Measurements from ENCODE around the gene FEM1A. TPM values are rescaled to one million over a fixed set of nuclear protein-coding genes. Genes with fewer than 3 reads are reported as not detected.
A peak's percentile ranks its signal among the peaks of the same experiment; 100 is the strongest.

The FEM1A gene
- total and polyA plus RNA-seq, 10 of the 15 experiments (the other 5 are each of a cell fraction or from before 2014, with no cell fraction given): 0.27 to 17.4 (median 3.8) TPM

DNA sequence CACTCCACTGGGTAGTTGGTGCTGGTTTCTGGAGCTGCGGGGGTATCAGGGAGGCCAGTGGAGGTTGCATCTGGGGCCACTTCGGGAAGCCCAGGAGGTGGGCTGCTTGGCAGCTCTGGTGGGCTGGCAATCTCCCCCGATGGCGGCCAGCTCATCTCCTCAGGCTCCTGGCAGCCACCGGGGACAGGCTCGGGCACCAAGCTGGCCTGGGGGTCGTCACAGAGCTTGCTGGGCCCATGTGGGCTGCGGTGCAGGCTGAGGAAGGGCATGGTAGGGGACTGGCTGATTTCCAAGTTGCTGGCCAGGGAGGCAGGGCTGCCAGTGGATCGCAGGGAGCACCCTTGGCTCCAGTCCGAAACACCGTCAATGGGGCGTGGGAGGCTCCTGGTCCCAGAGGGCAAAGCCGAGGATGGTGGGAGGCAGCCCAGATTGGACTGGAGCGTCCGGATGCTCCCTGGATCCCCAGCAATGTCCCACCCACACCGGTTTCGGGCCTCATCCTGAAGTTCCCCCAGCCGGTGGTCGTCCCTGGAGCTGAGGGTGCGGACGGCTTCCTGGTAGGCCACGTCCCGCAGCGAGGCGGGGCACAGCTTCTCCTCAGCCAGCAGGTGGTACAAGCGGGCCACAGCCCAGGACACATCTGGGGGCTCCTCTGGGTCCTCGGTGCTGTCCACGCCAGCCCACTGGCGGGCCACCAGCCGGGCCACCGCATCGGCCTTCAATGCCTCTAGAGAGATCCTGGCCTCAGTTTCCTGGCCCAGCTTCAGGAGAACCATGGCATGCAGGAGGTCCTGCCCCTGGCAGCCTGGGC lies 26.1 kb downstream of the FEM1A start:
- RAD21 ChIA-PET (ENCODE audit: unreplicated experiment): interaction anchor here (0.7 to 1.5 kb wide), 2 partner anchors 27 to 94 kb away, joined by 3 read pairs; no protein-coding TSS in a partner anchor
- H3K27ac ChIP-seq (ENCODE audit: control insufficient read depth, insufficient read depth): no peak overlapping the region
- H4K20me1 ChIP-seq (ENCODE audit: control insufficient read depth, insufficient read depth): no peaks in the 10 kb centered on the region
- no peaks in the 10 kb centered on the region for H3K27me3 ChIP-seq (replicated peaks in 1 of 2; ENCODE audit: control insufficient read depth in 2 of 2, insufficient read depth in 2 of 2, low read length in 1 of 2)
- 94% methylated on average over 28 of the region's 32 CpGs for WGBS (ENCODE audit: insufficient coverage, insufficient replicate concordance, low lambda C conversion rate, missing lambda C conversion rate)
- no peak overlapping the region for H3K9ac ChIP-seq (ENCODE audit: control insufficient read depth, insufficient read depth, low read length)
- FAIRE-seq (no peak), DNase-seq (ENCODE audit: low read depth, low spot score) (no peak), ATAC-seq (no peak)
- in situ Hi-C loops (cut with MboI) (no loop called here), intact Hi-C loops (cut with micrococcal nuclease; ENCODE audit: unreplicated experiment) (no loop called here)
- SMC1A ChIA-PET (ENCODE audit: uncharacterized antibody, unreplicated experiment): no interaction called here
- peaks cover 11% of the 10 kb centered on the region for H3K4me1 ChIP-seq (ENCODE audit: control insufficient read depth, insufficient read depth, low read length)
- no peak for TF ChIP-seq RUNX3 (IDR thresholded peaks at IDR 0.05; ENCODE audit: low read length)
- TF ChIP-seq POLR2A (IDR thresholded peaks at IDR 0.05; ENCODE audit: low read depth, low read length): peak; percentile 33; the same call in 1 of the 2 replicates
- TF ChIP-seq SRF (IDR thresholded peaks at IDR 0.05; ENCODE audit: low read depth in 2 of 2, low read length in 2 of 2): no peak
- H3K9me3 ChIP-seq (replicated peaks; ENCODE audit: control insufficient read depth, insufficient read depth, low read length): no peaks in the 10 kb centered on the region; the same call in 2 of the 3 replicates
- H3K36me3 ChIP-seq (ENCODE audit: control insufficient read depth in 2 of 2, insufficient read depth in 2 of 2, low read length in 1 of 2): peaks cover 5 to 26% of the 10 kb centered on the region in 2 experiments; a peak in 3 of 4 replicates
- POLR2A ChIA-PET: interaction anchor here (0.6 kb wide), 2 partner anchors 35 to 44 kb away, joined by 3 to 6 read pairs; no protein-coding TSS in a partner anchor
- H3K4me3 ChIP-seq: no peak overlapping the region
- no peak overlapping the region for H3K4me2 ChIP-seq (ENCODE audit: control insufficient read depth, insufficient read depth)
- peaks cover 6% of the 10 kb centered on the region for H3K79me2 ChIP-seq (ENCODE audit: control insufficient read depth, insufficient read depth, low read length)
- CTCF ChIA-PET: interaction anchor here (0.6 to 2.2 kb wide), 7 partner anchors 8 to 214 kb away, joined by 3 to 10 read pairs (median 4); no protein-coding TSS in a partner anchor
- no peak overlapping the region for H2AFZ ChIP-seq (ENCODE audit: control insufficient read depth, low read depth, low read length)
- no TSS peak for BruUV-seq (replicated peaks)

DNA sequence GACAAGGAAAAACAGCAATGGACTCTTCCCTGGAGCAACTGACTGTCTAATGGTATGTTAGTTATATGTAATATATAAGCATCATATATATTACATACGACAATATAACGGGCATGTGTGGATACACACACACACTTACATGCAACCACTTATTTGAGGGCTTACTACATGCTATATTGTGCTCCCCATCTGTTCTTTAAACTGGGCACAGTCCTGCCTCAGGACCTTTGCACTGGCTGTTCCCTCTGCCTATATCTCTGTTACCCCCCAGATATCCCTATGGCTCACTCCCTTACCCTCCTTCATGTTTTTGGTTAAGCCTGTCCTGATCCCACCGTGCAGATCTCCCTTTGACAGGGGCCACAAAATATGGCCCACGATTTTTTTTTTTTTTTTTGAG lies 29.7 kb downstream of the FEM1A start:
- H3K79me2 ChIP-seq (ENCODE audit: control insufficient read depth, insufficient read depth, low read length): peaks cover 22% of the 10 kb centered on the region
- no peak for FAIRE-seq
- in situ Hi-C loops (cut with MboI): no loop called here
- intact Hi-C loops (cut with micrococcal nuclease; ENCODE audit: unreplicated experiment): no loop called here
- SMC1A ChIA-PET (ENCODE audit: uncharacterized antibody, unreplicated experiment): no interaction called here
- no peak for DNase-seq (ENCODE audit: low read depth, low spot score)
- BruUV-seq (replicated peaks): no TSS peak
- peaks cover 5 to 21% of the 10 kb centered on the region in 2 experiments; a peak in 3 of 4 replicates for H3K36me3 ChIP-seq (ENCODE audit: control insufficient read depth in 2 of 2, insufficient read depth in 2 of 2, low read length in 1 of 2)
- ATAC-seq: no peak
- no peak overlapping the region for H3K4me2 ChIP-seq (ENCODE audit: control insufficient read depth, insufficient read depth)
- no peaks in the 10 kb centered on the region for H3K27me3 ChIP-seq (replicated peaks in 1 of 2; ENCODE audit: control insufficient read depth in 2 of 2, insufficient read depth in 2 of 2, low read length in 1 of 2)
- CTCF ChIA-PET: no interaction called here
- no peak overlapping the region for H3K4me3 ChIP-seq
- H4K20me1 ChIP-seq (ENCODE audit: control insufficient read depth, insufficient read depth): no peaks in the 10 kb centered on the region
- no peaks in the 10 kb centered on the region; the same call in 2 of the 3 replicates for H3K9me3 ChIP-seq (replicated peaks; ENCODE audit: control insufficient read depth, insufficient read depth, low read length)
- H3K27ac ChIP-seq (ENCODE audit: control insufficient read depth, insufficient read depth): no peak overlapping the region
- whole genome bisulfite sequencing (ENCODE audit: insufficient coverage, insufficient replicate concordance, low lambda C conversion rate, missing lambda C conversion rate): 98% methylated on average over 4 of the region's 4 CpGs
- POLR2A ChIA-PET: interaction anchor here (0.7 kb wide), 1 partner anchor 982 kb away, joined by 3 read pairs; no protein-coding TSS in a partner anchor
- no peak overlapping the region for H2AFZ ChIP-seq (ENCODE audit: control insufficient read depth, low read depth, low read length)
- RAD21 ChIA-PET (ENCODE audit: unreplicated experiment): no interaction called here
- no peaks in the 10 kb centered on the region for H3K4me1 ChIP-seq (ENCODE audit: control insufficient read depth, insufficient read depth, low read length)
- no peak overlapping the region for H3K9ac ChIP-seq (ENCODE audit: control insufficient read depth, insufficient read depth, low read length)
- TF ChIP-seq RCOR1 (conservative IDR thresholded peaks at IDR 0.05; ENCODE audit: low read depth, low read length) (no peak), HDGF (IDR thresholded peaks at IDR 0.05) (no peak), NFXL1 (IDR thresholded peaks at IDR 0.05; ENCODE audit: borderline replicate concordance) (no peak), SMC3 (IDR thresholded peaks at IDR 0.05; ENCODE audit: borderline replicate concordance, low read length) (no peak), MTA3 (IDR thresholded peaks at IDR 0.05; ENCODE audit: borderline replicate concordance, low read length) (no peak)
- TF ChIP-seq, protein P1, sequence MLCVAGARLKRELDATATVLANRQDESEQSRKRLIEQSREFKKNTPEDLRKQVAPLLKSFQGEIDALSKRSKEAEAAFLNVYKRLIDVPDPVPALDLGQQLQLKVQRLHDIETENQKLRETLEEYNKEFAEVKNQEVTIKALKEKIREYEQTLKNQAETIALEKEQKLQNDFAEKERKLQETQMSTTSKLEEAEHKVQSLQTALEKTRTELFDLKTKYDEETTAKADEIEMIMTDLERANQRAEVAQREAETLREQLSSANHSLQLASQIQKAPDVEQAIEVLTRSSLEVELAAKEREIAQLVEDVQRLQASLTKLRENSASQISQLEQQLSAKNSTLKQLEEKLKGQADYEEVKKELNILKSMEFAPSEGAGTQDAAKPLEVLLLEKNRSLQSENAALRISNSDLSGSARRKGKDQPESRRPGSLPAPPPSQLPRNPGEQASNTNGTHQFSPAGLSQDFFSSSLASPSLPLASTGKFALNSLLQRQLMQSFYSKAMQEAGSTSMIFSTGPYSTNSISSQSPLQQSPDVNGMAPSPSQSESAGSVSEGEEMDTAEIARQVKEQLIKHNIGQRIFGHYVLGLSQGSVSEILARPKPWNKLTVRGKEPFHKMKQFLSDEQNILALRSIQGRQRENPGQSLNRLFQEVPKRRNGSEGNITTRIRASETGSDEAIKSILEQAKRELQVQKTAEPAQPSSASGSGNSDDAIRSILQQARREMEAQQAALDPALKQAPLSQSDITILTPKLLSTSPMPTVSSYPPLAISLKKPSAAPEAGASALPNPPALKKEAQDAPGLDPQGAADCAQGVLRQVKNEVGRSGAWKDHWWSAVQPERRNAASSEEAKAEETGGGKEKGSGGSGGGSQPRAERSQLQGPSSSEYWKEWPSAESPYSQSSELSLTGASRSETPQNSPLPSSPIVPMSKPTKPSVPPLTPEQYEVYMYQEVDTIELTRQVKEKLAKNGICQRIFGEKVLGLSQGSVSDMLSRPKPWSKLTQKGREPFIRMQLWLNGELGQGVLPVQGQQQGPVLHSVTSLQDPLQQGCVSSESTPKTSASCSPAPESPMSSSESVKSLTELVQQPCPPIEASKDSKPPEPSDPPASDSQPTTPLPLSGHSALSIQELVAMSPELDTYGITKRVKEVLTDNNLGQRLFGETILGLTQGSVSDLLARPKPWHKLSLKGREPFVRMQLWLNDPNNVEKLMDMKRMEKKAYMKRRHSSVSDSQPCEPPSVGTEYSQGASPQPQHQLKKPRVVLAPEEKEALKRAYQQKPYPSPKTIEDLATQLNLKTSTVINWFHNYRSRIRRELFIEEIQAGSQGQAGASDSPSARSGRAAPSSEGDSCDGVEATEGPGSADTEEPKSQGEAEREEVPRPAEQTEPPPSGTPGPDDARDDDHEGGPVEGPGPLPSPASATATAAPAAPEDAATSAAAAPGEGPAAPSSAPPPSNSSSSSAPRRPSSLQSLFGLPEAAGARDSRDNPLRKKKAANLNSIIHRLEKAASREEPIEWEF (IDR thresholded peaks at IDR 0.05; ENCODE audit: insufficient replicate concordance, low read depth, low read length): no peak

Measured in GM12878 (cell line).